ENCODE data around the gene RXRB. TPM values are rescaled to one million over a fixed set of nuclear protein-coding genes. Genes with fewer than 3 reads are reported as not detected.

RXRB gene
- total and polyA plus RNA-seq, 2 of the 13 experiments (the other 11 are each of a cell fraction or from before 2014, with no cell fraction given) = 26.7 to 55.7 TPM

- no peak for TF ChIP-seq ETS1 (CRISPR knock-in tag; IDR thresholded peaks at IDR 0.05)
- no peak for TF ChIP-seq CENPBD1 (CRISPR knock-in tag; IDR thresholded peaks at IDR 0.05; ENCODE audit: borderline replicate concordance, low read depth)
Observed at GRCh38 chr6:33168284-33168601, 32.2 kb downstream of the RXRB start (continued).

GRCh38 chr6:33167374-33168283 is 32.8 kb downstream of the RXRB start:
- Histone ChIP-seq H3K36me3 (replicated peaks in 1 of 2; ENCODE audit: control insufficient read depth in 1 of 2, insufficient read depth in 2 of 2, low read length in 2 of 2) (no peaks in the 10 kb centered on the region), H3K4me3 (replicated peaks in 1 of 3; ENCODE audit: insufficient read depth in 1 of 3, low read depth in 2 of 3, low read length in 3 of 3) (no peak overlapping the region), H3K9me3 (ENCODE audit: low read length) (no peaks in the 10 kb centered on the region), H2AFZ (ENCODE audit: low read length) (no peak overlapping the region), H4K20me1 (ENCODE audit: insufficient read depth, low read length) (no peaks in the 10 kb centered on the region), H3K4me1 (ENCODE audit: insufficient read depth, low read length) (peaks cover 17% of the 10 kb centered on the region), H3K27ac (ENCODE audit: extremely low read length, insufficient read depth, low read length) (no peak overlapping the region), H3K9ac (ENCODE audit: insufficient read depth, low read depth, low read length) (no peak overlapping the region), H3K4me2 (ENCODE audit: low read depth, low read length) (no peak overlapping the region), H3K79me2 (ENCODE audit: insufficient read depth, low read length) (no peaks in the 10 kb centered on the region), H3K27me3 (ENCODE audit: control insufficient read depth in 1 of 2, insufficient read depth in 2 of 2, low read length in 2 of 2) (peaks cover 1 to 7% of the 10 kb centered on the region in 2 experiments; a peak in 3 of 5 replicates)
- FAIRE-seq = no peak
- ChIA-PET CTCF (ENCODE audit: low intra/inter-chr PET ratio, low total read pairs) (no interaction called here), POLR2A (no interaction called here)
- in situ Hi-C loops (cut with HindIII; ENCODE audit: extremely low pct_ligation_motif_present, low pct_unique_long_range_greater_than_20kb) (loop anchor here (10.0 kb wide), 1 partner anchor 153 kb away; no protein-coding TSS in a partner anchor), intact Hi-C loops (cut with micrococcal nuclease; ENCODE audit: unreplicated experiment) (no loop called here)
- TF ChIP-seq CREB3 (CRISPR knock-in tag; IDR thresholded peaks at IDR 0.05) (no peak), HOXA7 (CRISPR knock-in tag; IDR thresholded peaks at IDR 0.05) (no peak), POGK (CRISPR knock-in tag; conservative IDR thresholded peaks at IDR 0.05) (no peak), ZNF18 (CRISPR knock-in tag; IDR thresholded peaks at IDR 0.05; ENCODE audit: insufficient replicate concordance) (no peak)
- ATAC-seq = no peak
- 48% methylated on average over 19 of the region's 19 CpGs for WGBS (ENCODE audit: low lambda C conversion rate)
- no TSS peak for BruUV-seq (replicated peaks)
- no peak for DNase-seq (ENCODE audit: low spot score)
